OCI-LY3 (cell line): ENCODE data around the gene DYNC1H1.

Experiments used
- EZH2phosphoT487 ChIP-seq: fragments of 200-600 bp; shearing (Covaris generic); IDR thresholded peaks from 2 replicates; pipeline ENCODE4 v1.6.1; 2018; ENCODE audit warnings: antibody characterized with exemption, mixed run types, low read depth
- TF ChIP-seq, protein P1 (sequence below): fragments of 200-600, 300-600 bp; sonication (generic); IDR thresholded peaks from 2 replicates; pipeline ENCODE4 v1.5.1; 2014; ENCODE audit warnings: antibody characterized with exemption, low read length, low read depth

- TF ChIP-seq, protein P1, sequence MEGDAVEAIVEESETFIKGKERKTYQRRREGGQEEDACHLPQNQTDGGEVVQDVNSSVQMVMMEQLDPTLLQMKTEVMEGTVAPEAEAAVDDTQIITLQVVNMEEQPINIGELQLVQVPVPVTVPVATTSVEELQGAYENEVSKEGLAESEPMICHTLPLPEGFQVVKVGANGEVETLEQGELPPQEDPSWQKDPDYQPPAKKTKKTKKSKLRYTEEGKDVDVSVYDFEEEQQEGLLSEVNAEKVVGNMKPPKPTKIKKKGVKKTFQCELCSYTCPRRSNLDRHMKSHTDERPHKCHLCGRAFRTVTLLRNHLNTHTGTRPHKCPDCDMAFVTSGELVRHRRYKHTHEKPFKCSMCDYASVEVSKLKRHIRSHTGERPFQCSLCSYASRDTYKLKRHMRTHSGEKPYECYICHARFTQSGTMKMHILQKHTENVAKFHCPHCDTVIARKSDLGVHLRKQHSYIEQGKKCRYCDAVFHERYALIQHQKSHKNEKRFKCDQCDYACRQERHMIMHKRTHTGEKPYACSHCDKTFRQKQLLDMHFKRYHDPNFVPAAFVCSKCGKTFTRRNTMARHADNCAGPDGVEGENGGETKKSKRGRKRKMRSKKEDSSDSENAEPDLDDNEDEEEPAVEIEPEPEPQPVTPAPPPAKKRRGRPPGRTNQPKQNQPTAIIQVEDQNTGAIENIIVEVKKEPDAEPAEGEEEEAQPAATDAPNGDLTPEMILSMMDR: no peak
- no peak for TF ChIP-seq EZH2phosphoT487
Measured at GRCh38 chr14:102000902-102001301, 36.5 kb downstream of the DYNC1H1 start.
